K562 (cell line): Measurements from ENCODE around the gene PRDM12. TPM values are rescaled to one million over a fixed set of nuclear protein-coding genes. Genes with fewer than 3 reads are reported as not detected.

Experiments
- ATF6 ChIP-seq: sonication (generic); formaldehyde crosslinking; IDR thresholded peaks from 2 replicates; pipeline ENCODE4 v1.4.0; 2020; ENCODE audit warnings: mild to moderate bottlenecking, missing genetic modification reagents
- ATF7 ChIP-seq: fragments of 450-650 bp; IDR thresholded peaks from 2 replicates; pipeline ENCODE4 v1.7.1; 2014; ENCODE audit warnings: mild to moderate bottlenecking, moderate library complexity
- CXXC5 ChIP-seq: fragments of 250-450 bp; sonication (Bioruptor Pico); IDR thresholded peaks from 2 replicates; pipeline ENCODE4 v1.8.0; 2022; ENCODE audit warnings: inconsistent platforms, mild to moderate bottlenecking, moderate library complexity
- EP400 ChIP-seq: fragments of 450-650 bp; IDR thresholded peaks from 2 replicates; pipeline ENCODE4 v1.6.1; 2017; ENCODE audit warnings: antibody characterized with exemption, mild to moderate bottlenecking, moderate library complexity
- GABPB1 ChIP-seq: sonication (generic); formaldehyde crosslinking; IDR thresholded peaks from 2 replicates; pipeline ENCODE4 v1.8.0; 2022; ENCODE audit warnings: mild to moderate bottlenecking, missing genetic modification reagents
- HDGF ChIP-seq: fragments of 450-650 bp; IDR thresholded peaks from 2 replicates; pipeline ENCODE4 v1.6.1; 2016
- HOMEZ ChIP-seq: fragments of 250-450 bp; sonication (Bioruptor Pico); IDR thresholded peaks from 2 replicates; pipeline ENCODE4 v1.4.0; 2020; ENCODE audit warnings: mild to moderate bottlenecking, moderate library complexity
- NCOA6 ChIP-seq: fragments of 450-650 bp; IDR thresholded peaks from 2 replicates; pipeline ENCODE4 v1.6.1; 2017; ENCODE audit warnings: mild to moderate bottlenecking
- NRF1 ChIP-seq, 2 experiments: fragments of 450-650 bp; IDR thresholded peaks in 1 of 2; conservative IDR thresholded peaks in 1 of 2; 2 replicates each; pipeline ENCODE4 v1.6.1; 2014; ENCODE audit warnings: mild to moderate bottlenecking in 2 of 2
- PHF20 ChIP-seq: fragments of 450-650 bp; IDR thresholded peaks from 2 replicates; pipeline ENCODE4 v1.6.1; 2018; ENCODE audit not compliant: partially characterized antibody
- POLR2G ChIP-seq: fragments of 200-400 bp; formaldehyde crosslinking; IDR thresholded peaks from 2 replicates; pipeline ENCODE4 v1.6.1; 2017; ENCODE audit warnings: low read depth, mild to moderate bottlenecking, antibody characterized with exemption, low read length, moderate library complexity
- TEAD4 ChIP-seq, 2 experiments: sonication (generic) in 1 of 2; formaldehyde crosslinking in 1 of 2; IDR thresholded peaks; 2 replicates each; pipeline versions ENCODE4 v1.6.1 to v1.8.0; 2012 to 2022; ENCODE audit warnings: borderline replicate concordance in 1 of 2, inconsistent platforms in 1 of 2, low read length in 1 of 2, mild to moderate bottlenecking in 1 of 2, missing genetic modification reagents in 1 of 2
- YY1 ChIP-seq, 3 experiments: IDR thresholded peaks; 2 replicates each; pipeline ENCODE4 v1.6.1; 2011; ENCODE audit warnings: low read length in 2 of 3, mild to moderate bottlenecking in 2 of 3, moderate library complexity in 2 of 3, borderline replicate concordance in 1 of 3, control low read depth in 1 of 3, low read depth in 1 of 3; ENCODE audit not compliant: insufficient read depth in 3 of 3, insufficient replicate concordance in 2 of 3, control insufficient read depth in 1 of 3, insufficient read length in 1 of 3; ENCODE audit errors: extremely low read depth in 1 of 3
- ZBTB2 ChIP-seq: fragments of 450-650 bp; IDR thresholded peaks from 2 replicates; pipeline ENCODE4 v1.6.1; 2016; ENCODE audit warnings: antibody characterized with exemption
- ZBTB9 ChIP-seq: fragments of 450-650 bp; formaldehyde crosslinking; IDR thresholded peaks from 2 replicates; pipeline ENCODE4 v1.4.0; 2020; ENCODE audit warnings: mild to moderate bottlenecking, moderate library complexity
- ZNF431 ChIP-seq: sonication (generic); formaldehyde crosslinking; IDR thresholded peaks from 2 replicates; pipeline ENCODE4 v1.8.0; 2022; ENCODE audit warnings: mild to moderate bottlenecking, missing genetic modification reagents
- ZNF644 ChIP-seq: fragments of 200-800 bp; sonication (Bioruptor generic); IDR thresholded peaks from 2 replicates; pipeline ENCODE4 v1.6.1; 2016; ENCODE audit warnings: low read depth, missing genetic modification characterization, missing compliant biosample characterization
- ZSCAN29 ChIP-seq: fragments of 450-650 bp; IDR thresholded peaks from 2 replicates; pipeline ENCODE4 v1.6.1; 2017
- polyA plus RNA-seq, 8 experiments: library from polyadenylated mRNA; depleted of rRNA in 4 of 8; stranded (reverse) in 5 of 8; unstranded in 3 of 8; fragments of >200 nt; fragmentation: Nextera tagmentation in 2 of 8; fragmentation: Illumina TruSeq in 1 of 8; extraction: Ambion mirVana in 2 of 8; extraction: Trizol in 1 of 8; gene quantifications; 2 replicates each; pipeline versions ENCODE4 v1.2.1 to v1.2.3, GENCODE V29; 2011 to 2014; ENCODE audit warnings: inconsistent platforms in 1 of 8, missing spikeins in 1 of 8
- total RNA-seq, 7 experiments: library from RNA; depleted of rRNA in 6 of 7; stranded (reverse); fragments of >200 nt in 6 of 7; fragmentation: Illumina TruSeq in 2 of 7; extraction: Trizol in 2 of 7; gene quantifications; 2 replicates each; pipeline versions ENCODE4 v1.2.1 to v1.2.3, GENCODE V29; 2011 to 2021; ENCODE audit warnings: low replicate concordance in 1 of 7

The PRDM12 gene
- total and polyA plus RNA-seq, 9 of the 15 experiments (the other 6 are each of a cell fraction or from before 2014, with no cell fraction given), result 0.04 to 0.22 (median 0.07) TPM; not detected in 3

GRCh38 chr9:130680836-130681768 is 16.7 kb downstream of the PRDM12 start (continued):
- TF ChIP-seq ZBTB9 (CRISPR knock-in tag) (peak; percentile 77; the same call in 1 of the 2 replicates), PHF20 (no peak), TEAD4 (IDR thresholded peaks at IDR 0.05; ENCODE audit: low read length) (no peak), TEAD4 (CRISPR knock-in tag; IDR thresholded peaks at IDR 0.05; ENCODE audit: borderline replicate concordance) (peak; percentile 97; the same call in 1 of the 2 replicates), ATF7 (peak; percentile 79), YY1 (IDR thresholded peaks at IDR 0.05; ENCODE audit: borderline replicate concordance in 1 of 3, control insufficient read depth in 1 of 3, extremely low read depth in 1 of 3, insufficient read depth in 3 of 3, insufficient read length in 1 of 3, insufficient replicate concordance in 2 of 3, low read depth in 1 of 3, low read length in 2 of 3) (peak in 1 of 3 experiments; percentile 23), ZBTB2 (peak; percentile 91; the same call in 1 of the 2 replicates), ATF6 (CRISPR knock-in tag) (peak; percentile 92; the same call in 1 of the 2 replicates), GABPB1 (no peak; the same call in none of the 2 replicates), NRF1 (conservative IDR thresholded peaks at IDR 0.05 in 1 of 2, IDR thresholded peaks at IDR 0.05 in 1 of 2) (peak; percentile 97), ZNF644 (tag) (0 out of 2 replicates have a peak, but pooled peaks have one; percentile 34), POLR2G (peak; percentile 74), HDGF (no peak), CXXC5 (CRISPR knock-in tag) (peak; percentile 85), NCOA6 (peak; percentile 78), ZNF431 (CRISPR knock-in tag) (peak; percentile 88), HOMEZ (CRISPR knock-in tag) (no peak), ZSCAN29 (no peak), EP400 (peak; percentile 72; the same call in 1 of the 2 replicates)
